Measurements from ENCODE around the gene WDR93. TPM values are rescaled to one million over a fixed set of nuclear protein-coding genes. Genes with fewer than 3 reads are reported as not detected.

WDR93 gene
- total RNA-seq = not detected in 2 replicates

- Mint-ChIP-seq H3K36me3 (ENCODE audit: low read depth) (no peaks in the 10 kb centered on the region), H3K4me3 (peak within 1 kb of the TSS; percentile 89), H3K9me3 (no peaks in the 10 kb centered on the region), H3K27me3 (peaks cover 15% of the 10 kb centered on the region), H3K4me1 (peaks cover 7% of the 10 kb centered on the region), H3K27ac (peak within 1 kb of the TSS; percentile 80)
- peak; percentile 93 for DNase-seq
- intact Hi-C loops (cut with micrococcal nuclease) = no loop called here
These were observed at the start of gene WDR93, which contains the start of gene PEX11A for GRCh38 chr15:89690276-89691218. WDR93 (plus strand) TSS chr15:89690811; CDS start chr15:89701747, 10,936 bp downstream. PEX11A (minus strand) TSS chr15:89690754; CDS start chr15:89690632, 122 bp downstream.

GRCh38 chr15:89641053-89641452, 49.6 kb upstream of the WDR93 start:
- no peak for DNase-seq
- Mint-ChIP-seq H3K27ac (no peak overlapping the region), H3K27me3 (no peaks in the 10 kb centered on the region), H3K4me1 (no peaks in the 10 kb centered on the region), H3K9me3 (no peaks in the 10 kb centered on the region), H3K36me3 (ENCODE audit: low read depth) (no peaks in the 10 kb centered on the region), H3K4me3 (no peak overlapping the region)
- intact Hi-C loops (cut with micrococcal nuclease) = no loop called here

- Mint-ChIP-seq H3K27me3 (no peaks in the 10 kb centered on the region), H3K36me3 (ENCODE audit: low read depth) (no peaks in the 10 kb centered on the region), H3K27ac (no peak overlapping the region), H3K4me3 (no peak overlapping the region), H3K4me1 (no peaks in the 10 kb centered on the region), H3K9me3 (no peaks in the 10 kb centered on the region)
- DNase-seq = no peak
- intact Hi-C loops (cut with micrococcal nuclease) = no loop called here
These were observed 48.5 kb upstream of the WDR93 start for GRCh38 chr15:89642106-89642505.

- no peaks in the 10 kb centered on the region for H3K4me1 Mint-ChIP-seq
- intact Hi-C loops (cut with micrococcal nuclease) = no loop called here
- no peaks in the 10 kb centered on the region for H3K36me3 Mint-ChIP-seq (ENCODE audit: low read depth)
- H3K27me3 Mint-ChIP-seq = no peaks in the 10 kb centered on the region
- no peak for DNase-seq
- H3K9me3 Mint-ChIP-seq = no peaks in the 10 kb centered on the region
- no peak overlapping the region for H3K27ac Mint-ChIP-seq
- H3K4me3 Mint-ChIP-seq = no peak overlapping the region
These were observed 44.9 kb upstream of the WDR93 start for GRCh38 chr15:89645680-89646079.

GRCh38 chr15:89646416-89647141, 44.0 kb upstream of the WDR93 start:
- no peaks in the 10 kb centered on the region for H3K36me3 Mint-ChIP-seq (ENCODE audit: low read depth)
- no peaks in the 10 kb centered on the region for H3K27me3 Mint-ChIP-seq
- no peaks in the 10 kb centered on the region for H3K4me1 Mint-ChIP-seq
- H3K4me3 Mint-ChIP-seq = no peak overlapping the region
- DNase-seq = no peak
- H3K27ac Mint-ChIP-seq = no peak overlapping the region
- intact Hi-C loops (cut with micrococcal nuclease) = no loop called here
- H3K9me3 Mint-ChIP-seq = no peaks in the 10 kb centered on the region

GRCh38 chr15:89647191-89647851, 43.3 kb upstream of the WDR93 start:
- Mint-ChIP-seq H3K36me3 (ENCODE audit: low read depth) (no peaks in the 10 kb centered on the region), H3K4me1 (no peaks in the 10 kb centered on the region), H3K27ac (no peak overlapping the region), H3K9me3 (no peaks in the 10 kb centered on the region), H3K4me3 (no peak overlapping the region), H3K27me3 (peaks cover 2% of the 10 kb centered on the region)
- intact Hi-C loops (cut with micrococcal nuclease) = no loop called here
- peak; percentile 91 for DNase-seq

- Mint-ChIP-seq H3K4me1 (no peaks in the 10 kb centered on the region), H3K36me3 (ENCODE audit: low read depth) (no peaks in the 10 kb centered on the region), H3K4me3 (no peak overlapping the region), H3K27ac (no peak overlapping the region), H3K9me3 (no peaks in the 10 kb centered on the region), H3K27me3 (peaks cover 8% of the 10 kb centered on the region)
- intact Hi-C loops (cut with micrococcal nuclease) = no loop called here
- DNase-seq = no peak
These were observed 42.3 kb upstream of the WDR93 start for GRCh38 chr15:89648106-89649012.

GRCh38 chr15:89649013-89649625, 41.5 kb upstream of the WDR93 start:
- no peak for DNase-seq
- Mint-ChIP-seq H3K4me1 (no peaks in the 10 kb centered on the region), H3K27me3 (peaks cover 11% of the 10 kb centered on the region), H3K9me3 (no peaks in the 10 kb centered on the region), H3K36me3 (ENCODE audit: low read depth) (no peaks in the 10 kb centered on the region), H3K4me3 (no peak overlapping the region), H3K27ac (no peak overlapping the region)
- intact Hi-C loops (cut with micrococcal nuclease) = no loop called here

- no peak overlapping the region for H3K4me3 Mint-ChIP-seq
- no peaks in the 10 kb centered on the region for H3K9me3 Mint-ChIP-seq
- DNase-seq = no peak
- H3K36me3 Mint-ChIP-seq (ENCODE audit: low read depth) = peaks cover 2% of the 10 kb centered on the region
- H3K27ac Mint-ChIP-seq = no peak overlapping the region
- peaks cover 5% of the 10 kb centered on the region for H3K4me1 Mint-ChIP-seq
- intact Hi-C loops (cut with micrococcal nuclease) = no loop called here
- H3K27me3 Mint-ChIP-seq = peaks cover 17% of the 10 kb centered on the region
These were observed 40.9 kb upstream of the WDR93 start for GRCh38 chr15:89649716-89650115.

GRCh38 chr15:89652131-89652530, 38.5 kb upstream of the WDR93 start:
- H3K36me3 Mint-ChIP-seq (ENCODE audit: low read depth) = peaks cover 2% of the 10 kb centered on the region
- H3K4me1 Mint-ChIP-seq = peaks cover 13% of the 10 kb centered on the region
- H3K27me3 Mint-ChIP-seq = peaks cover 34% of the 10 kb centered on the region
- DNase-seq = no peak
- no peak overlapping the region for H3K27ac Mint-ChIP-seq
- H3K9me3 Mint-ChIP-seq = no peaks in the 10 kb centered on the region
- no peak overlapping the region for H3K4me3 Mint-ChIP-seq
- intact Hi-C loops (cut with micrococcal nuclease) = no loop called here

- intact Hi-C loops (cut with micrococcal nuclease) = no loop called here
- no peak for DNase-seq
- H3K4me3 Mint-ChIP-seq = no peak overlapping the region
- H3K4me1 Mint-ChIP-seq = peaks cover 13% of the 10 kb centered on the region
- H3K27me3 Mint-ChIP-seq = peaks cover 35% of the 10 kb centered on the region
- no peaks in the 10 kb centered on the region for H3K9me3 Mint-ChIP-seq
- H3K27ac Mint-ChIP-seq = no peak overlapping the region
- H3K36me3 Mint-ChIP-seq (ENCODE audit: low read depth) = peaks cover 2% of the 10 kb centered on the region
These were observed 37.9 kb upstream of the WDR93 start for GRCh38 chr15:89652666-89653065.

GRCh38 chr15:89653578-89653977, 37.0 kb upstream of the WDR93 start:
- Mint-ChIP-seq H3K9me3 (no peaks in the 10 kb centered on the region), H3K27ac (no peak overlapping the region), H3K36me3 (ENCODE audit: low read depth) (peaks cover 2% of the 10 kb centered on the region), H3K27me3 (peaks cover 37% of the 10 kb centered on the region), H3K4me3 (no peak overlapping the region), H3K4me1 (peaks cover 13% of the 10 kb centered on the region)
- intact Hi-C loops (cut with micrococcal nuclease) = no loop called here
- no peak for DNase-seq

Data from activated CD4-positive, alpha-beta T cell treated with anti-CD3 and anti-CD28 coated beads, Interleukin-2, amount 10 ng/mL, durations not matched to agents 24 days and 14 days (primary cell).